GM19397 (cell line): Measurements from ENCODE around the gene TOM1L1.

Source experiments
- ATAC-seq: cut with Tn5 transposase; IDR thresholded peaks from one replicate; pipeline ENCODE4 v1.9.1; 2021; ENCODE audit warnings: mild to moderate bottlenecking, moderate library complexity; ENCODE audit not compliant: unreplicated experiment

The TOM1L1 gene

GRCh38 chr17:54892360-54892759 is 8.3 kb upstream of the TOM1L1 start:
- ATAC-seq = no peak

DNA sequence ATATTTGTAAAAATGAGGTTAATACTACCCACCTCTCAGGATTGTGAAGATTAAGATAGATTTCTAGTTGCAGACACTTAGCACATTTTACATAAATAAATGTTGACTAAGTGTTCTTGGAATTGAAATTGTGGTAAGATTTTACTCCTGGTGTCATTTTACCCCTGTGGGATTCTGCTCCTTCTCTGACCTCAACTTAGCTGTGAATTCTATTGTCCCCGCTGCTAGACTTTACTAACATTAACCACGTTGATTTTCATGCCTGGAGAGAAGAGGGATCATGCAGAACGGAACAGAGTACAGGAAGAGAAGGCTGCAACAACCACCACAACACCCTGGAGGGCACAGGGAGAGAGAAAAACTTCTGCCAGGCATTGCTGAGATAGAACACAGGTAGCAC is 2.1 kb upstream of the TOM1L1 start:
- ATAC-seq = no peak

- no peak for ATAC-seq
Measured at GRCh38 chr17:54899201-54899600, 1.5 kb upstream of the TOM1L1 start.

DNA sequence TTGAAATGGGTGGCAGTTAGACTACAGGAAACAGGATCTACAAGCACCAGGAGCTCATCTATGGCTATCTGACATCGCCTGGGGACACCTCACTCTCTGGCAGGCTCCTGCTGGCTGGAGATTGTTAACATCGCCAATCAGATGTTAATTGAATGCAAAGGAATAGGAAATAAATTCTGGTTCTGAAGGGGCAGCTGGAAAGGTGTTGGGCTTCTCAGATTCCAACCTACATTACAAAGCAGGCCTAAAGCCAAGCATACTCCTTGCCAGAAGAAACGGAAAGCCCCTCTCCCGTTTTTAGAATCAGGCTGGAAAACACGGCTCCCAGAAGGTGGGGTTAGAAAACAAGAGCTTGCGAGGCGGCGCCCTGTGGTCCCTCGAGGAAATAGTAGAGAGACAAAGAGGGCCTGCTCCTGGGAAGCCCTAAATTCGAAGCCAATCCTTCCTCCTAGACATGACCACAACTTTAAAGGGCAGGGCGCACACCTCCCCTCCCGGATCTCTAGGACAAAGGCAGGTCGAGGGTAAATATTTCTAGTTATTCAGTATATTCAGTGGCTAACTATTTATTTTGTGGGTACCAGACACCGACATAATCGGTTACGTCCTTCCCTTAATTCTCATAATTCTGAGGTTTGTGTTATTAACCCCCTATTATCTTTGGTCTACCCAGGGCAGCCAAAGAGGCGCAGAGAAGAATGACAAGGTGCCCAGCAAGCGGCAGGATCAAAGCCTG is 763 bp upstream of the TOM1L1 start:
- ATAC-seq = no peak

GRCh38 chr17:54901230-54901822 is 674 bp downstream of the TOM1L1 start:
- ATAC-seq = no peak

GRCh38 chr17:54902017-54902416 is 1.4 kb downstream of the TOM1L1 start:
- no peak for ATAC-seq

GRCh38 chr17:54902611-54903010 is 2.0 kb downstream of the TOM1L1 start:
- ATAC-seq = no peak

- ATAC-seq = no peak
Measured at GRCh38 chr17:54903375-54903774, 2.7 kb downstream of the TOM1L1 start.

- ATAC-seq = no peak
Measured at GRCh38 chr17:54906683-54907082, 6.0 kb downstream of the TOM1L1 start.

DNA sequence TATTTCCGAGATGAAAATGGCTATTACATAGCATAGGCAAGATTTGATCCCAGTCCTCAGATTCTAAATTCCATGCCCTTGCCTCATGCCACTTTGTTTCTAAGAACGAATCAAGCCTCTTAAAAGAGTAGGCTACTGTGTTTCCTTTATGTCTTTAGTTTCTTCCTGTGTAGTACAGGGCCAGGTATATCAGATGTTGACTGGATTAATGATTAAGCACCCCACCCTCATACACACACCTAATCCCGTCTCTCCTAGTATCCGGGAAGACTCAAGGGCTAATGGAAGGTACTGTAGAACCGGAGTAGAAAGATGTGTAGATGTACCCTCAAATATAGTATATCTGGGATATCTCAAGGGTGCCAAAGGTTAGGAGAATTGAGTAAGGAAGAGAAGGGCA is 6.7 kb downstream of the TOM1L1 start:
- no peak for ATAC-seq

GRCh38 chr17:54909766-54910165 is 9.1 kb downstream of the TOM1L1 start:
- ATAC-seq = no peak

DNA sequence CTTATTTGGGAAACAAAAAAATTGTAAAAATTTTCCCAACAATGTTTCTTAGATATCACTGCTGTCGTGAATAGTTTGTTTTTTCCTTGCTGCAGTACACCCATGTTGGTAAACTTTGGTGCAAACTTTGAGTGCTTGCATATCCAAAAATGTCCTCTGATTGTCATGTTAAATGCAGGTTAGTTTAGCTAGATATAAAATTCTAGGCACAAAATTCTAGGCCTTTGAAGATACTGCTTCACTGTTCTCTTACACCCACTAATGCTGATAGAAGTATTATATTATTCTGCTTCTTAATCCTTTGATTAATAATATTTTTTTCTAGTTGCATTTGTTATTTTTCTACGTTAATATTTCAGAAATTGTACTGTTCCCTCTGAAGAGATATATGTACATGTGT is 16.1 kb downstream of the TOM1L1 start:
- no peak for ATAC-seq

DNA sequence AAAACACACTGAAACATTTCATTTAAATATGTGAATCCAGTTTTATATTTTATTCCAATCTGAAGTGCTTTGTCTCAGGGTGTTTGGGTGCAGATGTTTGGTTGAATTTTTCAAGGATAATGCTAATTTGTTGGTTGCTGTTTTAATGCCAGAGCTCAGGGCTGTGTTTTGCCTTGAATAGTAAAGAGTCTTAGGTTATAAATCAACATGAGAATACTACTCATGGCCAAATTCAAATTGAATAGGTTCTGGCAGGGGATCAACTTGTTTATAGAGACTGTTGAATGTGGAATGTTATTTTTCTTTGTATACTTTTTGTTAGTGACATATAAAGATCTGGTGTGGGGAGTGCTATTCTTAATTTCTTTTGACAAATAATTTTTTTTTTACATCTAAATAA is 18.8 kb downstream of the TOM1L1 start:
- ATAC-seq = no peak

DNA sequence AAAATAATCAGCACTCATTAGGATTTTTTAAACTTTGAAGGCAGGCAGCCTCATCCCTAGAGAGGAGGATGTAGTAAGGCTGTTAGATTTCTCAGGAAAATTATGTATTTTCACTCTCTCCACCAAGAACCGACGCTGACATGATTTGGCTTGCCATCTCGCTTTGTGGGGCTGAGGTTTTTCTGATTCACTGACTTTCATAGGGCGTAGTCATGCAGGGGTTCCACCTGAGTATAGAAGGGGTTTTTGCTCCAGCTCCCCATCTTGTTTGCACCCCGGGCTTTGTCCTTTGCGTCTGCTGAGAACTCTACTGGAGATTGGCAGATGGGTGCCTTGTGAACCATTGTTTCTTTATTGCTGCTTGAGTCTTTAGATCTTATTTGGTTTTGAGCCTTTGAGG is 20.2 kb downstream of the TOM1L1 start:
- no peak for ATAC-seq

- no peak for ATAC-seq
Measured at GRCh38 chr17:54924405-54924804, 23.8 kb downstream of the TOM1L1 start.

- ATAC-seq = no peak
Measured at GRCh38 chr17:54927525-54927924, 26.9 kb downstream of the TOM1L1 start.

- no peak for ATAC-seq
Measured at GRCh38 chr17:54932711-54933110, 32.1 kb downstream of the TOM1L1 start.

DNA sequence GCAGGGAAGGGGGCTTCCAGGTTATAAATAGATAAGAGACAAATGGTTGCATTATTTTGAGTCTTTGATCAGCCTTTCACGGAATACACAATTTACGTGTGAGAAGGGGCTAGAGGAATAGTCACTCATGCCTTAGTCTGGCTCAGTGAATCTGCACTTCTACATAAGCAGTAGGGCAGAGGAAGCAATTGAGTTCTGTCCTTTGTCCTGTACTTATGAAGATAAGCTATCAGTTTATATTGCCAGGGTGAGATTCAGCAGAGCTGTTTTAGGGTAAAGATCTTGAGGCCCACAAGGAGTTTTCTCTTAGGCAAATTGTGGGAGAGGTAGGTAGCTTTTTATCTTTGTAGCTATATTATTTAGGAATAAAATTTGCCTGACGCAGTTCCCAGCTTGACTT is 33.3 kb downstream of the TOM1L1 start:
- ATAC-seq = no peak

GRCh38 chr17:54935471-54935870 is 34.8 kb downstream of the TOM1L1 start:
- ATAC-seq = no peak

DNA sequence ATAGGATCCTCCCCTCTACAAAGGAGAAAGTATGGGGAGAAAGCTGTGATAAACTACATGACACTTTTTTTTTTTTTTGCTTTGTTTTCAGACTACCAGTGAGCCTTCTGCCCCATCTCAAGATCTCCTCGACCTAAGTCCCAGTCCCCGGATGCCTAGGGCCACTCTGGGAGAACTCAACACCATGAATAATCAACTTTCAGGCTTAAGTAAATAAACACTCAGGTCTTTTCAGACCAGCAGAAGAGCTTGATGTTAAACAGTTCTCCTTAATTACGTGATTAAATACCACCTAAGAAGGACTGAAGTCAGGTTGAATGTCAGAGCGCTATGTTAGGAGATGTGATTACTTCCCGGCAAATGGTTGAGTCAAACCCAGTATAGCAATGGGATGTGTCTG is 36.4 kb downstream of the TOM1L1 start:
- ATAC-seq = no peak

GRCh38 chr17:54937426-54937825 is 36.8 kb downstream of the TOM1L1 start:
- no peak for ATAC-seq

DNA sequence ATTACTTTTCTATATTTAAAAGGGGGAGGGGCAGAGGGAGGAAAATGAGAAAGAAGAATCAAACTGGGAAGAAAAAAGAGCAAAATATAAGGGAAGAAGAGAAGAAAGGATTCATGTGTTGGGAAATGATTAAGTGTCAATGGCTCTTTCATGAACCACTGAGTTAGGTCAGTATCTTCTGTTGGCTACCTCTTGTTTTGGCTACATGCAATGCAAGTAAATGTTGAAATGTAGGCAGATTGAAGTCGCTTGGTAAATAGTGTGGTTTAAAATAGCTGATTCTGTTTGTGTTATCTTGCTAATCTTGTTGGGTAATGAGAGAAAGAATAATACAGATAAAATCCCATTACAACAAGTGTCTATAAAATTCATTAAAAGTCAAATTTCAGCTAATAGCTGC is 40.6 kb downstream of the TOM1L1 start:
- ATAC-seq = no peak

DNA sequence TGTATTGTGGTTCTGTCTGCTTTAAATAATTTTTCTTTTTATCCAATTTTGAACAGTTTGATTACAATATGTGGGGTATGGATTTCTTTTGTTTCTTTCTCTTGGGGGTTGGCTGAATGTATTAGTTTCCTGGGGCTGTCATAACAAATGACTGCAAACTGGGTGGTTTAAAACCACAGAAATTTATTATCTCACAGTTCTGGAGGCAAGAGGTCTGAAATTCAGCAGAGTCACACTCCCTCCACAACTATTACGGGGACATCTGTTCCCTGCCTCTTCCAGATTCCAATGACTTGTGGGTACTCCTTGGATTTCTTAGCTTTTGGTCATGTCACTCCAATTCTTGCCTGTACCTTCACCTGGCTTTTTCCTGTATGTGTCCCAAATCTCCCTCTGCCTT is 44.1 kb downstream of the TOM1L1 start:
- no peak for ATAC-seq
